Uterus (tissue), 2 donors: ENCODE results near the gene PKP4.

Experiments
- CTCF ChIP-seq, 4 experiments: fragments of 200-600 bp in 2 of 4; fragments of 450-650 bp in 2 of 4; sonication (generic) in 2 of 4; IDR thresholded peaks; one replicate each; pipeline ENCODE4 v1.5.1; 2016 to 2019; ENCODE audit warnings: antibody characterized with exemption in 4 of 4, mild to moderate bottlenecking in 2 of 4, moderate library complexity in 1 of 4
- POLR2A ChIP-seq, 2 donors: fragments of 450-650 bp; IDR thresholded peaks; one replicate each; pipeline ENCODE4 v1.6.1; 2016; ENCODE audit warnings: antibody characterized with exemption in 2 of 2, mild to moderate bottlenecking in 1 of 2, moderate library complexity in 1 of 2

- no peak for TF ChIP-seq CTCF (IDR thresholded peaks at IDR 0.05)
- no peak for TF ChIP-seq POLR2A (IDR thresholded peaks at IDR 0.05)
Measured at GRCh38 chr2:158481116-158481515, 24.4 kb downstream of the PKP4 start.
